ENCODE results near the gene HMCN2. TPM values are rescaled to one million over a fixed set of nuclear protein-coding genes. Genes with fewer than 3 reads are reported as not detected.
"Not testable (repeated sequence)": the region's sequence is repeated elsewhere in the genome, so short reads cannot be mapped to it uniquely, and the experiment has no call there.

The HMCN2 gene
- total RNA-seq, 1 donor from 2014 or later: 0.06 TPM

GRCh38 chr9:130244548-130245165, 20.9 kb upstream of the HMCN2 start:
- DNase-seq (ENCODE audit: low read depth): no peak
- TF ChIP-seq, protein P1, sequence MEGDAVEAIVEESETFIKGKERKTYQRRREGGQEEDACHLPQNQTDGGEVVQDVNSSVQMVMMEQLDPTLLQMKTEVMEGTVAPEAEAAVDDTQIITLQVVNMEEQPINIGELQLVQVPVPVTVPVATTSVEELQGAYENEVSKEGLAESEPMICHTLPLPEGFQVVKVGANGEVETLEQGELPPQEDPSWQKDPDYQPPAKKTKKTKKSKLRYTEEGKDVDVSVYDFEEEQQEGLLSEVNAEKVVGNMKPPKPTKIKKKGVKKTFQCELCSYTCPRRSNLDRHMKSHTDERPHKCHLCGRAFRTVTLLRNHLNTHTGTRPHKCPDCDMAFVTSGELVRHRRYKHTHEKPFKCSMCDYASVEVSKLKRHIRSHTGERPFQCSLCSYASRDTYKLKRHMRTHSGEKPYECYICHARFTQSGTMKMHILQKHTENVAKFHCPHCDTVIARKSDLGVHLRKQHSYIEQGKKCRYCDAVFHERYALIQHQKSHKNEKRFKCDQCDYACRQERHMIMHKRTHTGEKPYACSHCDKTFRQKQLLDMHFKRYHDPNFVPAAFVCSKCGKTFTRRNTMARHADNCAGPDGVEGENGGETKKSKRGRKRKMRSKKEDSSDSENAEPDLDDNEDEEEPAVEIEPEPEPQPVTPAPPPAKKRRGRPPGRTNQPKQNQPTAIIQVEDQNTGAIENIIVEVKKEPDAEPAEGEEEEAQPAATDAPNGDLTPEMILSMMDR (conservative IDR thresholded peaks at IDR 0.05; ENCODE audit: low read depth, low read length): no peak
- no peak overlapping the region for H3K4me3 ChIP-seq (ENCODE audit: low read depth, low read length)

- TF ChIP-seq, protein P1 (conservative IDR thresholded peaks at IDR 0.05; ENCODE audit: low read depth, low read length): no peak
- no peak for DNase-seq (ENCODE audit: low read depth)
- no peak overlapping the region for H3K4me3 ChIP-seq (ENCODE audit: low read depth, low read length)
Observed at GRCh38 chr9:130245474-130245873, 20.1 kb upstream of the HMCN2 start.

GRCh38 chr9:130246126-130246525, 19.4 kb upstream of the HMCN2 start:
- no peak for DNase-seq (ENCODE audit: low read depth)
- H3K4me3 ChIP-seq (ENCODE audit: low read depth, low read length): no peak overlapping the region
- TF ChIP-seq, protein P1 (conservative IDR thresholded peaks at IDR 0.05; ENCODE audit: low read depth, low read length): no peak

DNA sequence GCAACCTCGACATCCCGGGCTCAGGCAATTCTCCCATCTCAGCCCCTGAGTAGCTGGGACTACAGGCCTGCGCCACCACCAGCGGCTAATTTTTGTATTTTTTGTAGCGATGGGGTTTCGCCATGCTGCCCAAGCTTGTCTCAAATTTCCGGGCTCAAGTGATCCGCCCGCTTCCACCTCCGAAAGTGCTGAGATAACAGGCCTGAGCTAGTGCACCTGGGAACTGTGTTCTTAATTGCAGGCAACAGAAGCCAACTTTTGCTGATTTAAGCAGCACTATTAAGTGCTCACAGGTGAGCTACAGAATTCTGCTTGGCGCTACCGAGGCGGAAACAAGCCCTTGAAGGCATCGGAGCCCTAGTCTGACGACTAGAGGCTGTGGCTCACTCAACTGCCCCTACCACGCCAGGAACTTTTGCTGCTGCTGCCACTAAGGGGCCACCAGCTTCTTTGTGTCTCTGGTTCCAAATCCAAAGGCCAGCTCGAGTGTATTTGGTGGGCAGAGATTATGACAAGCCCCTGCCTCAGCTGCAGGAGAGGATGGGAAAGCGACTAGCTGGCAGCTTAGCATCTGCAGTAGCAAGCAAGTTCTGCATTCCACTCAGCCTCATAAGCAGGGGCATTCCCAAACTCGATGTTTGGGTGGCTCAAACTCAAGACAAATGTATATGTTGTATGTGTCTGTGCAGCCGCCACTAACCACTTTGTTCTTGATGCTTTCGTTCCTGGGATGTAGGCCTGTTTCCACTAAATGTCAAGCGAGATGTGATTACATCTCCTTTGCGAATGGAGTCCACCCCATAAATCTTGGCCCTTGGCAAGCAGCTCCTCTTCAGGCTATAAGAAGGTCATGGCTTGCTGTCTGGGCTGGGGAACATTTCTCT, 10.6 kb upstream of the HMCN2 start:
- H3K4me3 ChIP-seq (ENCODE audit: low read depth, low read length): no peak overlapping the region

GRCh38 chr9:130255631-130256134, 9.9 kb upstream of the HMCN2 start:
- H3K4me3 ChIP-seq (ENCODE audit: low read depth, low read length): no peak overlapping the region
- TF ChIP-seq, protein P1 (conservative IDR thresholded peaks at IDR 0.05; ENCODE audit: low read depth, low read length): no peak
- DNase-seq (ENCODE audit: low read depth): no peak

More for the DNA sequence above, 10.6 kb upstream of the HMCN2 start:
- TF ChIP-seq, protein P1 (conservative IDR thresholded peaks at IDR 0.05; ENCODE audit: low read depth, low read length): no peak
- DNase-seq (ENCODE audit: low read depth): no peak

DNA sequence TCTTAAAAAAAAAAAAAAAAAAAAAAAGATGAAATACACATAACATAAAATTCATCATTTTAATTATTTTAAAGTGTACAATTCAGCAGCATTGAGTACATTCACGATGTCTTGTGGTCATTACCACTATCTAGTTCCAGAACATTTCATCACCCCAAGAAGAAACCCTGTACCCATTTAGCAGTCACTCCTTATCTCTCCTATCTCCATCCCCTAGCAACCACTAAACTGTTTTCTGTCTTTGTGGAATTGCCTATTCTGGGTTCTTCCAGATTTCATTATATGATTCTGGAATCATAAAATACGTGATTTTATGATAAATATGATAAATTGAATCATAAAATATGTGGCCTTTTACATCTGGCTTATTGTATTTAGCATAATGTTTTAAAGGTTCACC, 8.9 kb upstream of the HMCN2 start:
- DNase-seq (ENCODE audit: low read depth): no peak
- TF ChIP-seq, protein P1 (conservative IDR thresholded peaks at IDR 0.05; ENCODE audit: low read depth, low read length): no peak
- H3K4me3 ChIP-seq (ENCODE audit: low read depth, low read length): no peak overlapping the region

- not testable (repeated sequence) for H3K4me3 ChIP-seq (ENCODE audit: low read depth, low read length); DNase-seq (ENCODE audit: low read depth)
Observed at GRCh38 chr9:130258137-130258536, 7.4 kb upstream of the HMCN2 start.
